HG03175 (cell line): ENCODE measurements around the gene CACNG1.

ENCODE experiments used
- ATAC-seq: cut with Tn5 transposase; IDR thresholded peaks from one replicate; pipeline ENCODE4 v1.9.1; 2021; ENCODE audit warnings: mild to moderate bottlenecking, moderate library complexity; ENCODE audit not compliant: unreplicated experiment

Gene CACNG1, protein sequence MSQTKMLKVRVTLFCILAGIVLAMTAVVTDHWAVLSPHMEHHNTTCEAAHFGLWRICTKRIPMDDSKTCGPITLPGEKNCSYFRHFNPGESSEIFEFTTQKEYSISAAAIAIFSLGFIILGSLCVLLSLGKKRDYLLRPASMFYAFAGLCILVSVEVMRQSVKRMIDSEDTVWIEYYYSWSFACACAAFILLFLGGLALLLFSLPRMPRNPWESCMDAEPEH

DNA sequence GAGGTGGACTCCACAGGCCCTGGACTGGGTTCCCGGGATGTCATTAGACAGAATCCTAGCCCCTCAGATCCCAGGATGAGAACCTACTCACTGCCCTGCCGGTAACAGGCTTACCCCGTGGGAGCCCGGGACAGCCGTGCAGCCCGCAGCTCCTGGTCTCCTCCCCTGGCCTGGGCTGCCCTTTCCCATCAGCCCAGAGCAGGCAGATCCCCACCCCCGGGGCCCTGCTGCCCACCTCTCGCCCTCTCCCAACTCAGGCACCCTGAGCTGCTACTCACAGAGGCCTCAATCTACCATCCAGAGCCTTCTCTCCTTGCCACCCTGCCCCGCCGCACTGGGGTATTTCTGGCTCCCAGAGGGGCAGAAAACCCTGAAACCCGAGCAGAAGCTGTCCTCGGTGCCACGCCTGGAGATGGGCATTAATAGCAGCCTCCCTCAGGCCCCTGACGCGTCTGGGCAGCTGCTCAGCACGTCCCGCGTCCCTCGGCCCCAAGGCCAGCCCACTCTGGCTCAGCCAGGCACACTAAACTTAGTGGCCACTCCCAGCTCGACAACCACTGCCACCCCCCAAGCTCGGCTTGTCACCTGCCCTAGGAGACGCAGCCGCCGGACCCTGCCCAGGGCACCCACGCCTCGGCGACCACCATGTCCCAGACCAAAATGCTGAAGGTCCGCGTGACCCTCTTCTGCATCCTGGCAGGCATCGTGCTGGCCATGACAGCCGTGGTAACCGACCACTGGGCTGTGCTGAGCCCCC lies at the start of gene CACNG1:
Gene CACNG1, plus strand, starts transcription at position 539 of the 757 bp plus-strand sequence. Its CDS starts 107 bp downstream, at position 646.
- ATAC-seq = no peak

DNA sequence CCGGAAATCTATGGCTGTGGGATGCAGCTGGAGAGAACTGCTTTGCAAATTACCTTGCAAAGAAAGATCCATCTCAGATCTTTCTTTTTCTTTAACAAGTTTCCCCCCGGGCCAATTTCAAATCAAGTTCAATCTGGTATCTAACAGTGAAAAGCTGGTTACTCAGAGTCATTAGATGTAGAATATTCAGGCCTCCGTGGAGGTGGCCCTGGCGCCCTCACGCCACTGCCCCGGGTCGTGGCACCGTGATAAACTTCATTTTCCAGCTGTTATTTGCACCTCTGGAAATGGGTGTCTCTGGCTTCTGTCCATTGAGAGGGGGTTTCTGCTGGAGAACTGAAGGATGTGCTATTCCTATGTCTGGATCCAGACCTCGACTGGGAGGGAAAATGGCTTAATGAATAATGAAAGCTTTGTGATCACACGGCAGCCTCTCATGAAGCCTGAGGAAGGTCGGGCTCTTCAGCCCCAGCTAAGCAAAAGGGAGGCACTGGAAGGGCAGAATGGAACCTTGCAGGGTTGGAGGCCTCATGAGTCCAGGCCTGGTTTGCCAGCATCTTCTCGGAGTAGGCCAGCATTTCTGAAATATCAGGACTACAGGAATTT lies 49.3 kb upstream of the CACNG1 start:
- no peak for ATAC-seq

DNA sequence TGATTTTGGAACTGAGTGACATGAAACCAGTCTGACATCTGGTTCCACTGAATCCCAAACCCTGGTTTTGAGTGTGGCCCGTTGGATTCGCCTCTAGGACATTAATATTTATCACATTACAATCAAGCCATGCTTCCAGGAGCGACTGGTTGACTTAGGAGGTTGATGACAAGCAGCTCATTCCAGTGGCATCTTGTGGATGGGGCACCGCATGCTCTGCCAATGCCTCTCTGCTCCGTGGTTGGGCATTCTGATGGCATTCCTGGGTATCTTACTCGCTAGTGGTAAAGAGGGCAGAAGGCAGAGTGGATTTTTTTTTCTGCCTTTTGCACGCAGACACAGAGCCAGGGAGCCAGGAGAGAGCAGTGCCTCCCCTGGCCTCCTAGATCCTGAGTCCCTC lies 48.4 kb upstream of the CACNG1 start:
- no peak for ATAC-seq

DNA sequence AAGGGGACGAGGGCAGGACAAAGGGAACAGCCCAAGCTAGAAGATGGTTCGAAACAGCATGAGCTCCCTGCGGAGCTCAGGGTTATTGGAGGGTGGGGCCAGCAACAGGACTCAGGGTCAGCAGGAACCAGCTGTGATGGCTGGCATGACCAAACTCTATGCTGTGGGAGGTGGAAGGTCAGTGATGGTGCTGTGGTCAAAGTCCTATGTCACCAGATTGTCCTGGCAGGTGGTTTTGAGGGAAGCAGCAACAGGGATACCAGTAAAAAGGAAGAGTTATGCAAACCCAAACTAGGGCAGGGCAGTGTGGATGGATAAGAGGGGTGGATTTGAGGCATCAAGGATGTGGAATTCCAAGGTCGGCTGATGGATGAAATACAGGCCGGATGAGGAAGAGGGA lies 47.4 kb upstream of the CACNG1 start:
- no peak for ATAC-seq

DNA sequence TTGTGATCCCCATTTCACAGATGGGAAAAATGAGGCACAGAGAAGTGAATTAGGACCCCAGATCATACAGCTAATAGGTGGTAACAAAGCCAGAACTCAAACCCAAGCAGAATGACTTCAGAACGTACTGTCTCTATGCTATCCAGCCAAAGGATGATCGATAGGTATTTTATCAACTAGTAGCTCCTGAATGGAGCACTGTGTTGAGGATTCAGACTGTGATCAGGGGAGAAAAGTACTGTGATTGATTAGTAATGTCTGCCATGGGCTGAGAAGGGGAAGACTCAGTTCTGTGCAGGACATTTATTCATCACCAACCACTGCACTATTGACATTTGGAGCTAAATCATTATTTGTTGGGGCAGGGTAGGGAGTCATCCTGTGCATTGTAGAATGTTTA lies 41.1 kb upstream of the CACNG1 start:
- ATAC-seq = no peak

DNA sequence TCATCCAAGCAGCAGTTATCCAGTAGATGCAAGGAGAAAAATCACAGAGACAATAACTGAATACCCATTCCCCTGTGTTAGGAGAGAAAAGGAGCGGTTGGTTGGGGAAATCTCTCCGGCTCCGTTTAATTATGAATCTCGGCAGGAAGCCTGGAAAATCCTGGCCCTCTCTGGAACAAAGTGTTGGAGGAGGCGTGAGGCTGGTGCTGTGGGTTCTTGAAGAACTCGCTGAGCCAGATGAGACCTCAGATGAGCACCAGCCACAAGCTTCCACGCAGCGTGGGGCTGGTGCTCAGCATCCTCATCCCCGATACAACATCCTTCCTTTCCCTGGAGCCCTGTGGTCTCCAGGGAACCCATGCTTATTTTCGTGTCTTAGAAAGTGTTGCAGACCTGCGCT lies 40.2 kb upstream of the CACNG1 start:
- no peak for ATAC-seq

DNA sequence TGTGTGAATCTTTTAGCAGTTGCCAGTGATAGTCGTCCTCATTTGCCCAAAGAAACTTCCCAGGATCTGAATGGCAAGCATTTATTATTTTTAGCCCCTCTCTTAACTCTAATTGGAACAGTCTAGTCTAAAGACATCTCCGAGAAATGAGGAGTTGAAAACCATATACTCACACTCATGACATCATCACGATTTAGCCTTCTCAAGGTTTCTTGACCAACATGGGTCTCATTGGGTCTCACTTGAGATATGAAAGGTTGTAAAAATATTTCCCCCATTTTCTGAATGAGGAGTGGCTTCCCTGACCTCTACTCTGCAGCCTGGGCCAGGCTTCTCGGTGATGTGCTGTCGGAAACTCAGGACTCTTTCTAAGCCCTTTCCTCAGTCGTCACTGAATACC lies 37.1 kb upstream of the CACNG1 start:
- ATAC-seq = no peak

DNA sequence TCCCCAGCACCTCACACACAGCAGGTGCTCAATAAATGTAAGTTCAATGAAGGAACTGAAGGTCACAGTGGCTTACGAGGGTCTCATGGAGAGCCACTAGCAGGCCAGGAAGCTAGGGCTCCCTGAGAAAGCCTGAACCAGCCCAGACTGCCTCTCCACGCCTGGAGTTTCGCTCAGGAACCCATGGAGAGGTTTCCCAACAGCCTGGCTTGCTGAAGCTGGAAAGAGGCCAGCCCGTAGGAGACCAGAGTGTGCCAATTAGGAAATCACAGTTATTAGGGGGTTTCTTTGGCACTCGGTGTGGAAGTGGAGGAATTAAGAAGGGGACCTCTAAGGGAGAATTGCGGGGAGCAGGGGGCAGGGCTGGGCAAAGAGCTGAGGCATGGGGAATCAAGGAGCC lies 36.3 kb upstream of the CACNG1 start:
- ATAC-seq = no peak

DNA sequence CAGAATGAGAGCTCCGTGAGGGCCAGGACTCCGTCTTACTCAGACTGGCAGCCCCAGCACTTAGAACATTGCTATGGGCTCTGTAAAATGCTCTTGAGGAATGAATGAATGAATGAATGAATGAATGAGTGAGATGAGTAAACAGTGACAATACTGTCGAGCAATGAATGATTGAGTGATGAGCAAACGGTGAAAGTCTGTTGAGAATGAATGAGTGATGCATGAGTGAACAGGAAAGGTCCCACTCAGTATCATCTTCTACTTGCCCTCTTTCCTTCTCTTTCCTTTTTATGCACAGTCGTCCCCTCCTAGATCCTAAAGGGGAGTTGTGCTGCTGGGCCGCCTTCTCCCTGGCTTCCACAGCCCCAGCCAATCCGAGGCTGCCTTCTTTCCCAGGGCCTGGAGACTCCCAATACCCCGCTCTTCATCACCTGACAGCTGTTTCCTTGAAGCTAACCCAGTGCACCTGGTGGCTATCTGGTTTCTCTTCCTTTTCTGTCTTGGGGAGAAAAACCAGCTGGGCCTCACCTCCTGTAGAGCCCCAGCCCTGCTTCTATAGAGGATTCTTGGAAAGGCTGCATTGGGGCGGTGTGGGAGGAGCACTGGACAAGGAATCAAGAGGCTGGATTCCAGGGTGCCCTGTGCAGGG lies 32.7 kb upstream of the CACNG1 start:
- ATAC-seq = no peak

DNA sequence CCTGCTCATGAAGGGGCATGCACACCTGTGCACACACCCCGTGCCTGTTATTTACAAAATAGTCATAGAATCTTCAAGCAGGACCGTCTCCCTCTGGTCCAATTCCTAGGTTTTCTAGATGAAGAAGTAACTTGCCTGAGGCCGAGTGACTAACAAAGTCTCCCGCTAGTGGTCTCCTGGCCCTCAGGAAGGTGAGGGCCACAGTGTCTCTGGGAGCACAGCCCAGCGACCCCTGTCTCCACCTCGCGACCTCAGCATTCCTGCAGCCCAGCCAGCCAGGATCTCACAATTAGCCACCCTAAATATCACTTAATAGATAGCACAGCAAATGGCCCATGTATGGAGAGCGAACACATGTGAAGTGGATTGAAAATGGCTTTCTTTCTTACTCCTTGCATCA lies 30.5 kb upstream of the CACNG1 start:
- no peak for ATAC-seq

DNA sequence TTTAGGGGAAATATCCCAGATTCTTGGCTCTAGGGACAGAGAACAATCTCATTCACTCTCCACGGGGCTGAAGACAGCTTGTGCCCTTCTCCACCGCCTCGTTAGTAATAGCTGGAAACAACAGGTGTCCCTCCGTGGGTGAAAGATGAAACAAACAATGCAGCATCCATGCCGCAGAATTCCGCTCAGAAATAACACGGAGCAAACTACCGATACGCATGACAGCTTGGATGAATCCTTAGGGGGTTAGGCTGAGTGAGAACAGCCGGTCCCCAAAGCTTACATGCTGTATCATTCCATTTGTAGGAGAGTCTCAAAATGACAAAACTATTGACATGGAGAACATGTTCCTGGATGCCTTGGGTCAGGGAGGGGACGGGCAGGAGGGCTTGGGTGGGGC lies 29.4 kb upstream of the CACNG1 start:
- ATAC-seq = no peak

DNA sequence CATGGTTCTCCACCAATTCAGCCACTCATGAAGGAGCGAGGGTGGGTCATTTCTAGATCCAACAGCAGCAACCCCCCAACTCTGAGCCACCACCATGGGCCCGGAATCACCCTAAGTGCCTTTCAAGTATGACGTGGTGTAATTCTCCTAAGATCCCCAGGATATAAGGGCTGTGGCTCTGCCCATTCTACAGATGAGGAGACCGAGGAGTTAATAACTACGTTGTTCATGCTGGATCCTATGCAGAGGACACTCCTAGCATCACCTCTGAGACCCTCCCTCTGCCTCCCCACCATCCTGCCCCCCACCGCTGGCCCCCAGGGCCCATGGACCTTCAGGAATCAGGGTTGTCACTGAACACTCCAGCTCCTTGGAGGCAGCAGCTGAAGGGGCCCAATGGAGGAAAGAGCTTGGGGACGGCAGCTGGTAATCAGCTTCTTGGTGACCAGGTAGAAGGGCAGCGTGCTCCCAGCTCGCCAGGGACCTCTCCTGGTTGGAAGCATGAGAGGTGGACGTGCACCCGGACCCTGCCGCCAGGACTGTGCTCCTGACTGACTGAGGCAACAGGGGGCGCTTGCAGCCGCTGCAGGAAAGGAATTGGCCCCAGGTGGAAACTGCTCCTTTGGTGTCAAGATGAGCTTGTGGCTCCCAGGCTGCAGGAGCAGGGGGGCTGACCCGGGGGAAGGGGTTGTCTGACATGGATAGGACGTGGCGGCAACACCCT lies 28.2 kb upstream of the CACNG1 start:
- ATAC-seq = no peak

DNA sequence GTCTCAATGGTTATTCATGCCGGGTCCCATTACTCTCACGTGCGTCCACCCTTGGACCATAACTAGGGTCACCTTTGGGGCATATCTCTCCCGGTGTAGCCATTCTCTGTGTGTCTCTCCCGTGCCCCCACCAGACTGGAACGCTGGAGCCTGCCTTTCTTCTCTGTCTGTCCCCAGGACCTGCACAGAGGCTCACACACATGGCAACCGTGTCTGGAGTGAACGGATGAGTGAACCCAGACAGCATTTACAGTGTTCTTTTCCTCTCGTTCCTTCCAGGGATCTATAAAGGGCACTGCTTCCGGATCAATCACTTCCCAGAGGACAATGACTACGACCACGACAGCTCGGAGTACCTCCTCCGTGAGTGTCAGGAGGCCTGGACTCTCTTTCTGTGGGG lies 26.4 kb upstream of the CACNG1 start:
- ATAC-seq = no peak

DNA sequence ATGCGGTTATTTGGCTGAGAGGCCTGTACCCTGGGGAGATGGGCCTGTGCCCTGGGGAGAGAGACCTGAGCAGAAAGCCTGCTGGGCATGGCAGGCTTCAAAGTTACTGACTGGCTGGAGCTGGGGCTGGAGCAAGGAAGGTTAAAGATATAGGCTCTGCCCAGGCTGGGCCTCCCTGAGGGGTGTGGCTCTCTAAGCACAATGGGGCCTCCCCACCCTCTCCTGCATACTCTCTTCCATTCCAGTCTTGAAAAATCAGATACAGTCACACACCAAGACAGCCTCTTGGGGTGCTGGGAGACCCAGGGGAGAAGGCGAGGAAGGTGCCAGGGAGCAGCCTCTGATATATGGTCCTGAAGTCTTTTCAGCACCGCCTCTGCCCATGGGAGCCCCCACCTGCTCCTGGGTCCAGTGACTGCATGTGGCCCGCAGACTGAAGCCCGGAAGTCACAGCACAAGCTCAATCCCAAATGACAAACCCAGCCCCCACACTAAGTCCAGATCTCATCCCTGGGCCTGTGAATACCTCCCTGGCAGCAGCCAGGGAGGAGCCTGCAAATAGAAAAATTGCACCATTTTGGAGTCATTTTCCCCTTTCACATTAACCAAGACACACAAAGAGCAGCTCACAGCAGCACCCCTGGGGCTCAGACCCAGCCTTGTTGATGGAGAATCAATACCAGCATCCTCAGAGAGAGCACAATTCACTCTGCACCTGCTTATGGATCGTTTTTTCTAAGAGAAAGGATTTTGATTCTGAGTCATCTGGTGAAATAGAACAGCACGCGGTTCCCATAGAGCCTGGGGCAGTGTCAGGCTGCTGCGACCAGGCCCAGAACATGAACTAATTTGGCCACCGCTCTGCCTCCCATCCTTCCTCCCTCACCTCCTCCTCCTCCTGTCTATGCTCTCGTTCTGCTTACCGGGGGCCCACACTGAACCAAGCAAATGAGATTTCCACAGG lies 25.6 kb upstream of the CACNG1 start:
- ATAC-seq = no peak

DNA sequence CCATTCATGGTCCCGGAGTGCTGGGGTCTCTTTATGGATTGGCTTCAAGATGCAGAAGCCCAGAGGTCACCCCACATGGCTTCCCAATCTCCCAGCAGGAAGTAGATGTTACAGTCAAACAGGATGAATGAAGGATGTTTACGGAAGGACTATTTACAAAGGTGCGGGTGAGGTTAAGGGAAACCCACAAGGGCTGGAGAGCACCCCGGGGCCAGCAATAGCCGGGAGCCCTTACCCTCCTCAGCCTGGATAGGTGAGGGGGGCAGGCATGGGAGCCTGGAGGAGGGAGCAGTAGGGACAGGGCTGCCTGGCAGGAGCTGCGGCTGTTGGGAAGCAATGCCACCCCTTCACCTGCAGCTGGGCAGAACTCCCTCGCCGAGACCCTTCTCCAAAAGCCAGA lies 24.5 kb upstream of the CACNG1 start:
- ATAC-seq = no peak

DNA sequence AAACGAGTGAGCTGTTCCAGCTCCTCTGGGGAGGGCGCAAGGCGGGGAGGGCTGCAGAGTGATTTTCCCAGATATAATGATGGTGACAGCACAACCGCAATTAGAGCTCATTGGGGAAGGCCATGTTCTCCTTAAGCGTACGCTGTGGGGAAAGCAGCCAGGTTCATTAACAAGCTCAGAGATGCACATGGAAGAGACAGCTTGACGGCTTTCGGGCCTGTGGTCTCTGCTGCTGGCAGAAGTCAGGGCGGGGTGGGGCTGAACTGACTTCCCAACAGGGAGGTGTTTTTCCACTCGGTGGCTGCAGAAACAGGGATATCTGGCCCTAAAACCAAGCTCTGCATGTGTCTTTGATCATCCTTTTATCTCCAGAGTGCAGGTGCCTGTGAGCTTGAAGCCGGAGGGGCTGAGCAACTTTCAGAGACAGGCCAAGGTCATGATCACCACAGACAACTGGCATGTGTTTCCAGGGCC lies 24.0 kb upstream of the CACNG1 start:
- no peak for ATAC-seq

DNA sequence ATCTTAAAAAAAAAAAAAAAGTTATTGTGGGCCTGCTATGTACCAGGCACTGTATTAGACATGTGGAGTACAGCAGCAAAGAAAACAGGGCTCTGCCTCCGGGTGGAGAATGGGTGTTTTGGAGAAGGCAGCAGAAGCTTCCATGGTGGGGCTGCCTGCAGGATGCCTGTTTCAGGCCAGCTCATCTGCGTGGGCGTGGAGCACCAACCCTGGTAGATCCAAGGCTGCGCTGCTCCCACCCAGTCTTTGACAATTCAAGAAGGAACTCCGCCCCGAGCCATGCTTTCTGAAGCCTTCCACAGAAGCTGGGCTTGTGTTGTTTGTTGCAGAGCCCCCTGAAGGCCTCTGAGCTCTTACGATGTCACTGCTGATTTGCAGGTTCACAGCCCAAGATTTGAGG lies 23.2 kb upstream of the CACNG1 start:
- ATAC-seq = no peak

DNA sequence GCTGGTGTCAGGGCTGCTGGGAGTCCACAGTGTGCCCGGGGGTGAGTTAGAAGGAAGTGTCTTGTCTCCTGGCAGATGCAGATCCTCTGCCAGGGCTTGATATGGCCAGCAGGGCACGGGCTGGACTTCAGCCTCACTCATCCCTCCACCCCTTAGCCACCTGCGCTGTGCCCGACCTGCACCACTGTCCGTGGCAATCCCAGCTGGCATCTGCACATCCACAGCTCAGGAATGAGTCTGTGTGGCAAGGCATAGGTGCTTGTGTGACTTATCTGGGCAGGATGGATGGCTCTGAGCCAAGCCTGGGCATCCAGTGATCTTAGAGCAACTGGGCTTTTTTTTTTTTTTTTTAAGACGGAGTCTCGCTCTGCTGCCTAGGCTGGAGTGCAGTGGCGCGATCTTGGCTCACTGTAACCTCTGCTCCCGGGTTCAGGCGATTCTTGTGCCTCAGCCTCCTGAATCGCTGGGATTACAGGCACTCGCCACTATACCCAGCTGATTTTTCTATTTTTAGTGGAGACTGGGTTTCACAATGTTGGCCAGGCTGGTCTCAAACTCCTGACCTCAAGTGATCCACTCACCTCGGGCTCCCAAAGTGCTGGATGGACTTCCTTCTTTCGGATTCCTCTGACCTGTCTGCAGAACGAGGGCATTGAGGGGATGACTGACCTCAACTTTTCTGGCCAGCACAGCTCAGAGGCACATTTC lies 22.5 kb upstream of the CACNG1 start:
- no peak for ATAC-seq

DNA sequence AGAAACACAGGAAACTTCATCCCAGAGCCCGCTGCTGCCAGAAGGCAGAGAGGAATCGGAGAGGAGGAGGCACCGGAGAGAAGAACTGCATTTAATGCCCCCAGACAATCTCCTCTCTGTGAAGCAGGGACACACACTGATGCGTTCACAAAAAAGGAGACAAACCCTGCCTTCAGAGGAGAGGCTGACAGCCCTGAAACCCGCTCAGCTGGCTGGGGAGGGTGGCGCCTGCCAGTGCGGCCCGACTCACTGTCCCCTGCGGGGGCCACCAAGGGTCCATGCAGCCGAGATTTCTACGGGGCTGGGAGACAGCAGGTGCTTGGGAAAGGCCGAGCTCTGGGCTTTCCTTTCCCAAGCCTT lies 21.9 kb upstream of the CACNG1 start:
- no peak for ATAC-seq
